ENCODE results near the gene WNT9A. TPM values are rescaled to one million over a fixed set of nuclear protein-coding genes. Genes with fewer than 3 reads are reported as not detected.

Gene WNT9A
- total and polyA plus RNA-seq, 9 of the 15 experiments (the other 6 are each of a cell fraction or from before 2014, with no cell fraction given), result 0.04 to 0.17 (median 0.10) TPM; not detected in 4

DNA sequence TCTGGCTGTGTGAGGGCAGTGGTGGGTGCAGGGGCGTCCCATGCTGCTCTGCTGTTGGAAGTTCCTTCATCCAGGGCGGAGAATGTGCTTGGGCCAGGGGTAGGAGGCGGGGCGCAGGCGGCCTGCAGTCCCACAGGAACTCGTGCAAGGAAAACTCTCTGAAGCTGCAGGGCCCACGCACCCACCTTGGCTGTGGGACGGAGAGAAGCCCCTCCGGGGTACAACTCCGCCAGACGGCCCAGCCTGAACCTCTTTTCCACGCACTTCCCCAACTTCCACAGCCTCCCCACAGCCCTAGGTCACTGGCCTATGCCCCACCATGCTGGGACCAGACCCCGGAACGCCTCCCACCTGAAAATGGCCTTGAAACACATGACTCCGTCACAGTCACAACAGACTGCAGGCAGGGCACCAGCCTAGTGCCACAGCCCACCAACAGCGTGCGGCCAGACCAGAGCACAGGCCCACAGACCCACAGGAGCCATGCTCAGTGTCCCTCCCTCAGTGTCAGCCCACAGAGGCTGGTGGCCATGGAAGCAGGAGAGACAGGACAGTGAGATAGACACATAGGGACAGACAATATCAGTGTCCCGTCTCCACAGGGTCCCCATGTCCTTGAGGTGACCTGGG lies 47.8 kb downstream of the WNT9A start:
- H4K20me1 ChIP-seq (replicated peaks; ENCODE audit: control insufficient read depth, insufficient read depth, low read length), result no peaks in the 10 kb centered on the region; the same call in 1 of the 2 replicates
- ATAC-seq (0 out of 3 replicates have a peak, but pooled peaks have one; percentile 5), DNase-seq (ENCODE audit: extremely low read depth in 1 of 4, low spot score in 3 of 4) (no peak), FAIRE-seq (no peak)
- peak overlapping the region in 1 of 2 experiments; percentile 63; a peak in 2 of 4 replicates for H3K9ac ChIP-seq (ENCODE audit: insufficient read depth in 1 of 2, low read depth in 2 of 2, low read length in 2 of 2)
- BruUV-seq (replicated peaks), result no TSS peak
- H3K36me3 ChIP-seq (ENCODE audit: control insufficient read depth, insufficient read depth, low read length), result no peaks in the 10 kb centered on the region
- peaks cover 0 to 50% of the 10 kb centered on the region in 2 experiments; a peak in 2 of 5 replicates for H3K4me1 ChIP-seq (replicated peaks in 1 of 2; ENCODE audit: control insufficient read depth in 2 of 2, insufficient read depth in 2 of 2, low read length in 2 of 2)
- in situ Hi-C loops (cut with MboI), result no loop called here
- H3K9me3 ChIP-seq (replicated peaks; ENCODE audit: control insufficient read depth, insufficient read depth, low read depth, low read length), result no peaks in the 10 kb centered on the region
- POLR2A ChIA-PET, result no interaction called here
- H3K4me3 ChIP-seq, result no peak overlapping the region
- no peak overlapping the region for H3K4me2 ChIP-seq (ENCODE audit: insufficient read depth, low read length)
- CTCF ChIA-PET (ENCODE audit: low intra/inter-chr PET ratio), result interaction anchor here (0.6 kb wide), 1 partner anchor 452 kb away, joined by 3 read pairs; no protein-coding TSS in a partner anchor
- intact Hi-C loops (cut with micrococcal nuclease), result no loop called here
- WGBS (ENCODE audit: insufficient coverage, low coverage, missing lambda C conversion rate), result 14% methylated on average over 17 of the region's 18 CpGs
- H3K27me3 ChIP-seq (ENCODE audit: control insufficient read depth in 2 of 2, insufficient read depth in 2 of 2, low read length in 2 of 2), result 0 out of 5 replicates have a peak, but pooled peaks cover 0 to 10% of the 10 kb centered on the region in 2 experiments
- H3K79me2 ChIP-seq (ENCODE audit: control insufficient read depth, insufficient read depth, low read length), result no peaks in the 10 kb centered on the region
- no peak overlapping the region for H3K27ac ChIP-seq (ENCODE audit: extremely low read depth, low read depth, low read length)
- H3K9me1 ChIP-seq (ENCODE audit: control insufficient read depth, insufficient read depth, low read length), result peaks cover 6% of the 10 kb centered on the region
- peak overlapping the region; percentile 71 for H2AFZ ChIP-seq (ENCODE audit: low read depth, low read length)
- TF ChIP-seq HES1 (IDR thresholded peaks at IDR 0.05; ENCODE audit: low read depth) (no peak), ZNF740 (CRISPR knock-in tag; IDR thresholded peaks at IDR 0.05) (0 out of 2 replicates have a peak, but pooled peaks have one; percentile 43), ZNF740 (tag; IDR thresholded peaks at IDR 0.05) (no peak)
